Measurements from ENCODE around the gene HPS5.

The HPS5 gene

GRCh38 chr11:18320617-18321016 is 1.3 kb downstream of the HPS5 start:
- no peak for DNase-seq (ENCODE audit: low spot score)

DNA sequence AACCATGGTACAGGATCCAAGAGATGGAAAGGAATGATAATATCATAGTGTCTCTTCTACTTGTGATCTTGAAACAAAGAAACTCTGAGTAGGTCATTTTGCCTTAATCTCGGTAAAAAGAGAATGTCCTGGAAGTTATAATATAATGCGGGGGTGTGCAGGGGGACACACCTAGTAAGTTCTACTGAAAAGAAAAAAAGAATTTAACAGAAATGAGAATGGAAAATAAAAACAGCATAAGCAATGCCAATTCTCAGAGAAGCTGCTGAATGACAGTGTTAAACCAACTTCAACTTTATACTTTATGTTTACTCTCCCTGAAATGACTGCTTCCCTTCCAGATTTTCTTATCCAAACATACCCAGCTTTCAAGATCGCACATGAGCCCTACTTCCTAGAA is 2.0 kb downstream of the HPS5 start:
- DNase-seq (ENCODE audit: low spot score), result no peak

- DNase-seq (ENCODE audit: low spot score), result no peak
These were observed 4.4 kb downstream of the HPS5 start for GRCh38 chr11:18317551-18317950.

DNA sequence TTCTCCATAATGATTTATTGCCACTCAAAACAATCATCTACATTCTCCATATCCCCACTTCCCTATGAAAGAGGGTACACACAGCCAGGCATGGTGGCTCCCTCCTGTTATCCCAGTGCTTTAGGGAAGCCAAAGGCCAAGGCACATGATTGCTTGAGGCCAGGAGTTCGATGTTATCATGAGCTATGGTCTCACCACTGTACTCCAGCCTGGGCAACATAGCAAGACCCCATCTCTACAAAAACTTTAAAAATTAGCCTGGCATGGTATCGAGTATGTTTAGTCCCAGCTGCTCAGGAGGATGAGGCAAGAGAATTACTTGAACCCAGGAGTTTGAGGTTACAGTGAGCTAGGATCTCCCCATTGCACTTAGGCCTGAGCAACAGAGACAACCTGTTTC is 6.0 kb downstream of the HPS5 start:
- no peak for DNase-seq (ENCODE audit: low spot score)

DNA sequence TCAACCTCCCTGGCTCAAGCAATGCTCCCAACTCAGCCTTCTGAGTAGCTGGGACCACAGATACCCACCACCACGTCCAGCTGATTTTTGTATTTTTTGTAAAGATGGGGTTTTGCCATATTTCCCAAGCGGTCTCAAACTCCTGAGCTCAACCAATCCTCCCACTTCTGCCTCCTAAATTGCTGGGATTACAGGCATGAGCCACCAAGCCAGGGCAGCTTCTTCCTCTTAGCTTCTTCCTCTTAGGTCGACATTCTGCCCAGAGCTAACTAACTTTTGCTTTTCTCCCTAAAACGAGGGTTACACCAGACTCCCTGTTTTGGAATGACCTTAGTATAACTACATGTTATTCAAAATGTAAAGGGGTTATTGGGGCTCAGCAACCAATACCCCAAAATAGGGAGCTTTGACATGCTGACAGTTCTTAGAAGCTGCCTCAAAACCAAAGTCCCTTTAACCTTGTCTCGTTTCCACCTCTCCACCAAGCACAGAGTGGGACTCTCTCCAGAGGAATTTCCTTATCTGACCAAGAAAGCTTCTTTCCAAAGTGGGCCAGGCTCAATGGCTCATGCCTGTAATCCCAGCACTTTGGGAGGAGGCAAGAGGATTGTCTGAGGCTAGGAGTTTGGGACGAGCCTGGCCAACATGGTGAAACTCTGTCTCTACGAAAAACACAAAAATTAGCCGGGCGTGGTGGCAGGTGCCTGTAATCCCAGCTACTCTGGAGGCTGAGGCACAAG is 7.0 kb downstream of the HPS5 start:
- no peak for DNase-seq (ENCODE audit: low spot score)

- no peak for DNase-seq (ENCODE audit: low spot score)
These were observed 7.8 kb downstream of the HPS5 start for GRCh38 chr11:18313965-18314763.

- no peak for DNase-seq (ENCODE audit: low spot score)
These were observed 9.1 kb downstream of the HPS5 start for GRCh38 chr11:18312663-18313420.

- DNase-seq (ENCODE audit: low spot score), result peak; percentile 11
These were observed 9.9 kb downstream of the HPS5 start for GRCh38 chr11:18312012-18312411.

- DNase-seq (ENCODE audit: low spot score), result no peak
These were observed 11.1 kb downstream of the HPS5 start for GRCh38 chr11:18310800-18311340.

- no peak for DNase-seq (ENCODE audit: low spot score)
These were observed 12.2 kb downstream of the HPS5 start for GRCh38 chr11:18309691-18310090.

GRCh38 chr11:18308242-18308641 is 13.7 kb downstream of the HPS5 start:
- no peak for DNase-seq (ENCODE audit: low spot score)

DNA sequence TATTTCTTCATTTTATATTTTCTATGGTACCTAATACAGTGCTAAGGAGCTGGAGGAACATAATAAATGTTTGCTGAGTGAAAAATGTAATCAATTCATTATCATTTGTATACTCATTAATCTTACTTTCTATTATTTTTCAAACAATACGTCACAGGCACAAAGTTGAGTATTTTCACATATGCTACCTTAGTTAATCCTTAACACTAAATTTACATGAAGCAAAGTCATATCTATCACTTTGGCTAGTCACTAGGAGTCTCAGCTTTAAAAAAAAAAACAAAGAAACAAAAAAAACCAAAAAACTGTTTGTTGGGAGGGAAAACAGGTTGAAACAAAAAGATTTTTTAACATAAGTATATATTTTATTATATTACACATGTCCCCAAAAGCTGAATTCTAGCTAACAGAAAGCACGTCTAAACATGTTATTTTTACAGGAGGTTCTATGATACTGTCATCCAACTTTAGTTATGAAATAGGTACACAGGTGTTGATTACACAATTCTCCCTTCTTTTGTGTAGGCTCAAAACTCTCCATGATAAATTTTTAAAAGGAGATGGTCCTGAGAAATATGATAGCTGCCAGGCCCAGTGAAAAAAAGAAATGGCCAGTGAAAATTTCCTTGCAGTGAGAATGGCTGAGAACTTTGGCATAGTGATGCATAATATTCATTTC is 14.3 kb downstream of the HPS5 start:
- DNase-seq (ENCODE audit: low spot score), result no peak

DNA sequence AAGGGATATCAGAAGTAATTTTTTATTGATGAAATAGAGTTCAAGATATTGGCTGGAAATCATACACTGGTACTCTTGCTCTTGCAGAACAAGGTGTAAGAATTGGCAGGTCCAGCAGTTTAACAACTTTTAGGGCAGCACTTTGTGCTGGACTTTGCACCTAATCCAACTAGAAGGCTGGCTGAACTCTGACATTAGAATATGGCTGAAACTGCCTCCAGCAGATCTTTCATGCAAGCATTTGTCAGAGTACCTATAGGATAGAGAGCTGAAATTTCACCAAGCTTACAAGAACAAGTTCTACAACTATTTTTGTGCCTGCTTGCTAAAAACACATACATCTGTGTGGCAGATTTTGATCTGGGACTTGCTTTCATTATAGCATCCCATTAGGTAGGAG is 17.2 kb downstream of the HPS5 start:
- no peak for DNase-seq (ENCODE audit: low spot score)

DNA sequence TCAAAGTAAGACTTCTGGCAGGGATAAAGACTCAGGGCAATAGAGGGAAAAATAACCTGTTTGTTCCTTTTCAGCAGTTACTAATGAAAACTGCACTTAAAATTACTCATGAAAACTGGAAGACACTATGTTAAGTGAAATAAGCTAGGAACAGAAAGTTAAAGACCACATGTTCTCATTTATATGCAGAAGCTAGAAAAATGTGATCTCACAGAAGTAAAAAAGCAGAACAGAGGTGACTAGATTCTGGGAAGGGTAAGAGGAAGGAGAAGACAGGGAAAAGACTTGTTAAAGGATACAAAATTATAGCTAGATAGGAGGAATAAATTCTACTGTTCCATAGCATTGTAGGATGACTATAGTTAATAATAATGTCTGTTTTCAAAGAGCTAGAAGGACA is 22.2 kb downstream of the HPS5 start:
- no peak for DNase-seq (ENCODE audit: low spot score)

- no peak for DNase-seq (ENCODE audit: low spot score)
These were observed 26.6 kb downstream of the HPS5 start for GRCh38 chr11:18295316-18295715.

DNA sequence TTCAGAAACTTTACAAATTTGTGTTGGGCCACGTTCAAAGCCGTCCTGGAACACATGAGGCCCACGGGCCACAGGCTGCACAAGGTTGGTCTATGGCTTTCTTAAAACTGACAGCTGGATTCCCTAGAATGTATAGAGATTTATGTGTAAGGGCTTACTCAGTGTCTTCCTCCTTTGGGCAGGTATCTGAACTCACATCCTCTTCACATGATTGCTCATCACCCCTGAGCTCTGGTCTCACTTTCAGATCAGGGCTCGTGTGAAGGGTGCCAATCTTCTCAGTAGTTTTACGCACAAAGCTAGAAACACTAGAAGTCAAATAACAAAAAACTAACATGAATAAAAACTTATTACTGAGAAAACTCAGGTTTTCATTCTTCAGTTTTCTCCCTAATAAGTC is 27.1 kb downstream of the HPS5 start:
- no peak for DNase-seq (ENCODE audit: low spot score)

DNA sequence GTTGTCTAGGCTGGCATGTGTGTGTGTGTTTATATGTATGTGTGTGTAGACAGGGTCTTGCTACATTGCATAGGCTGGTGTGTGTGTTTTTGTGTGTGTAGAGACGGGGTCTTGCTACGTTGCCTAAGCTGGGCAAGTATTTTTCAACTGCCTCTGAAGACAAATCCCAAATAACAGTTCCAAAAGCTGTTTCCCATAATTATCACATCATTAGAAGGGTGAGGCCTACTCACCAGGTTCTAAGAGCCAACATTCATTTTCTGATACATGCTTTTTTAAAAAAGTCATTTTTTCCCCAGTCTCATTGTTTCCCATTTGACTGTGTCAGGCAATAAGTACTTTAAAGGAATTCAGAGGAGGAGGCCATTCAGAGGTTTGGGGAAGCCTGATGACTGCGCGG is 33.0 kb downstream of the HPS5 start:
- DNase-seq (ENCODE audit: low spot score), result no peak

DNA sequence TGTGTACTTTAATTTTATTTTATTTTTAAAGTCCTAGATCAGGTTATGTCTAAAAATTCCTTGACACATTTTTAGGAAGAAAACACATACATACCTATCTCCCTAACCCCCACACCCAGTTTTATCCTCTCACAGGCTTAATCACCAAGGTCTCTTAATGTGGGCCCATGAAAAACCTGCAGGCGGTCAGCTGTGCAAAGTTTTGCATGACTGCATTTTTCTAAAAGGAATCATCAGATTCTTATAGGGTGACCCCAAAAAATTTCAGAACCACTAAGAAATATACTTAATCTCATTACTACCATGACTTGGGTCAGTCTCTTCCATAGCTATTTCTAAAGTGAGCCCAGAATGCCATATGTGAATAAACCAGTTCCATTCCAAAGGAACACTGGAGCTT is 36.1 kb downstream of the HPS5 start:
- no peak for DNase-seq (ENCODE audit: low spot score)

GRCh38 chr11:18282626-18283025 is 39.3 kb downstream of the HPS5 start:
- DNase-seq (ENCODE audit: low spot score), result no peak

DNA sequence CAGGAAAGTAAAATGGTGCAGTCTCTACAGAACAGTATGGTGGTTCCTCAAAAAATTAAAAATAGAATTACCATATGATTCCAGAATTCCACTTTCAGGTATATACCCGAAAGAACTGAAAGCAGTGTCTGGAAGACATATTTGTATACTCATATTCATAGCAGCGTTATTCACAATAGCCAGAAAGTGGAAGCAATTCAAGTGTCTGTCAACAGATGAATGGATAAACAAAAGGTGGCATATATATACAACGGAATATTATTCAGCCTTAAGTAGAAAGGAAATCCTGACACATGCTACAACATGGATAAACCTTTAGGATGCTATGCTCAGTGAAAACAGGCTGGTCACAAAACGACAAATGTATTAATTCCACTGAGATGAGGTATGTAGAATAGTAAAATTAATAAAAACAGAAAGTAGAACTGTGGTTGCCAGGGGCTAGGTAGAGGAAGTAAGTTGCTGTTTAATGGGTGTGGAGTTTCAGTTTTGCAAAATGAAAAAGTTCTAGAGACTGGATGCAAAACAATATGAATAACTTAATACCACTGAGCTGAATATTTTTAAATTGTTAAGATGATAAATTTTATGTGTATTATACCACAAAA is 41.4 kb downstream of the HPS5 start:
- DNase-seq (ENCODE audit: low spot score), result no peak

- DNase-seq (ENCODE audit: low spot score), result peak; percentile 47
These were observed 44.2 kb downstream of the HPS5 start for GRCh38 chr11:18277565-18278271.
